Endothelial cell (in vitro differentiated cells): ENCODE data around the gene MATCAP1. TPM values are rescaled to one million over a fixed set of nuclear protein-coding genes. Genes with fewer than 3 reads are reported as not detected.

Source experiments
- DNase-seq: peaks from one replicate; pipeline ENCODE4 v3.0.0; 2021; ENCODE audit warnings: low spot score
- H3K27ac Mint-ChIP-seq: one replicate; pipeline ENCODE4 v1.8.0; 2021; ENCODE audit warnings: mixed read lengths, inconsistent platforms; ENCODE audit not compliant: unreplicated experiment
- H3K27me3 Mint-ChIP-seq: one replicate; pipeline ENCODE4 v1.8.0; 2021; ENCODE audit warnings: mild to moderate bottlenecking, moderate library complexity, mixed read lengths, inconsistent platforms; ENCODE audit not compliant: unreplicated experiment
- H3K36me3 Mint-ChIP-seq: one replicate; pipeline ENCODE4 v1.8.0; 2021; ENCODE audit warnings: mild to moderate bottlenecking, low read depth, mixed read lengths, inconsistent platforms; ENCODE audit not compliant: unreplicated experiment
- H3K4me1 Mint-ChIP-seq: one replicate; pipeline ENCODE4 v1.8.0; 2021; ENCODE audit warnings: mild to moderate bottlenecking, mixed read lengths, inconsistent platforms; ENCODE audit not compliant: unreplicated experiment
- H3K4me3 Mint-ChIP-seq: one replicate; pipeline ENCODE4 v1.8.0; 2021; ENCODE audit warnings: mild to moderate bottlenecking, mixed read lengths, inconsistent platforms; ENCODE audit not compliant: unreplicated experiment
- H3K9me3 Mint-ChIP-seq: one replicate; pipeline ENCODE4 v1.8.0; 2021; ENCODE audit warnings: mixed read lengths, inconsistent platforms; ENCODE audit not compliant: unreplicated experiment
- total RNA-seq: library from RNA; stranded (reverse); fragmentation: NEBNext Ultra II Directional; extraction: Animal tissue kit (Norgen Biotek cat#: 25700); gene quantifications from one replicate; pipeline ENCODE4 v1.2.1, GENCODE V29; 2021; ENCODE audit not compliant: unreplicated experiment
- TF ChIP-seq, protein P1 (sequence below): fragments of 200-600 bp; sonication (generic); IDR thresholded peaks from one replicate; pipeline ENCODE4 v1.5.0; 2021; ENCODE audit warnings: antibody characterized with exemption; ENCODE audit not compliant: unreplicated experiment

MATCAP1 gene
- total RNA-seq, 1 donor from 2014 or later = 88.8 TPM

DNA sequence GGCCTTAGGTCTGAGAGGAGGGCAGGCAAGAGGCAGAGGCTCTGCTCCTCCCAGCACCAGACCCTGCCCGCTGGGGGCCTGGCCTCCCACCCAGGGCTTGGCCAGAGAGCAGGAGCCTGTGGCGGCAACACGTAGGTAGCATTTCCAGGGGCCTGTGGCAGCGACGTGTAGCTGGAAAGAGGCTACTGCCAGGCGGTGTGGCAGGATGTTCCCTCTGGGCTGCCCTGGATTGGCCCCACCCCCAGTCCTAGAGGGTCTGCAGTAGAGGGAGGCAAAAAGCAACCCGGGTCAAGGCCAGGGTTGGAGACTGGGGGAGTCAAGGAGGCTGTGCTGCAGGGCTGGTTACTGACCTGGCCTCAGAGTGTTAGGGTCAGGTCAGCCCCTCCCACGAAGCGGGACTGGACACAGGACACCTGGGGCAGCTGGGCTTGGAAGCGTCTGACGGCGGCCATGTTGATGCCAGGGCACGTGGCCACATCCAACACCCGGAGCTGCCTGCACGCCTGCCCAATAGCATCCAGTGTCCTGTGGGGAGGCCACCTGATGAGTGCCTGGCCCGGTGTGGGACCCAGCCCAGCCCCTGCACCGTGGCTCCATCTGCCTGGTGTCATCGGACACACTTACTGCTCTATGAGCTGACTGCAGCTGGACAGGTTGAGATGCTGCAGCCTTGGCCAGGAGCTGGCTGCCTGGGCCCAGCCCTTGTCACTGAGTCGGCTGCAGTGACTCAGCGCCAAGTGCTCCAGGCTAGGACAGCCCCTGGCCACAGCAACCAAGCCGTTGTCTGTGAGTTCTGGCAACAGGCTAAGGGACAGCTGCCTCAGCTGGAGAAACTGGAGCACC is 23.7 kb upstream of the MATCAP1 start:
- H3K27ac Mint-ChIP-seq = no peak overlapping the region
- H3K4me3 Mint-ChIP-seq = no peak overlapping the region
- TF ChIP-seq, protein P1, sequence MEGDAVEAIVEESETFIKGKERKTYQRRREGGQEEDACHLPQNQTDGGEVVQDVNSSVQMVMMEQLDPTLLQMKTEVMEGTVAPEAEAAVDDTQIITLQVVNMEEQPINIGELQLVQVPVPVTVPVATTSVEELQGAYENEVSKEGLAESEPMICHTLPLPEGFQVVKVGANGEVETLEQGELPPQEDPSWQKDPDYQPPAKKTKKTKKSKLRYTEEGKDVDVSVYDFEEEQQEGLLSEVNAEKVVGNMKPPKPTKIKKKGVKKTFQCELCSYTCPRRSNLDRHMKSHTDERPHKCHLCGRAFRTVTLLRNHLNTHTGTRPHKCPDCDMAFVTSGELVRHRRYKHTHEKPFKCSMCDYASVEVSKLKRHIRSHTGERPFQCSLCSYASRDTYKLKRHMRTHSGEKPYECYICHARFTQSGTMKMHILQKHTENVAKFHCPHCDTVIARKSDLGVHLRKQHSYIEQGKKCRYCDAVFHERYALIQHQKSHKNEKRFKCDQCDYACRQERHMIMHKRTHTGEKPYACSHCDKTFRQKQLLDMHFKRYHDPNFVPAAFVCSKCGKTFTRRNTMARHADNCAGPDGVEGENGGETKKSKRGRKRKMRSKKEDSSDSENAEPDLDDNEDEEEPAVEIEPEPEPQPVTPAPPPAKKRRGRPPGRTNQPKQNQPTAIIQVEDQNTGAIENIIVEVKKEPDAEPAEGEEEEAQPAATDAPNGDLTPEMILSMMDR = no peak
- no peaks in the 10 kb centered on the region for H3K9me3 Mint-ChIP-seq
- H3K36me3 Mint-ChIP-seq = peaks cover 11% of the 10 kb centered on the region
- peaks cover 20% of the 10 kb centered on the region for H3K27me3 Mint-ChIP-seq
- no peak for DNase-seq
- peaks cover 18% of the 10 kb centered on the region for H3K4me1 Mint-ChIP-seq

DNA sequence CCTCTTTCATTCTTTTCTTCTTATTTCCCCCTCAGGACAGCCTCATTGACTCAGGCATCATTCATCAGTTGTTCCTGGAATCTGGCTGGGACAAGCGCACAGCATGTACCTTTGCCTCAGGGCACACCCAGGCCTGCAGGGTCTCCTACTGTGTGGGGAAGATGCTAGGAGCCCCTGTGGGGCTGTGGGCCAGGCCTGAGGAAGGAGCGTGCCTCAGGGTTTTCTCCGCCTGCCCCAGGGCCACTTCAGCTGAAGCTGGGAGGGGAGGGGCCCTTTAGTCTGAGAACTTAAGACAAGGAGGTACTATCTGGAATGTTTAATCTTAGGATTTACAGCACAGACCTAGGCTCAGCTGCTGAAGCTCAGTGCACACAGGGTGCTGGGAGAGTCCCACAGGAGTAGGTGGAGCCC is 23.1 kb upstream of the MATCAP1 start:
- Mint-ChIP-seq H3K9me3 (no peaks in the 10 kb centered on the region), H3K4me3 (no peak overlapping the region), H3K27me3 (peaks cover 20% of the 10 kb centered on the region), H3K27ac (peak overlapping the region; percentile 9), H3K4me1 (peaks cover 17% of the 10 kb centered on the region), H3K36me3 (peaks cover 11% of the 10 kb centered on the region)
- TF ChIP-seq, protein P1 = no peak
- no peak for DNase-seq

DNA sequence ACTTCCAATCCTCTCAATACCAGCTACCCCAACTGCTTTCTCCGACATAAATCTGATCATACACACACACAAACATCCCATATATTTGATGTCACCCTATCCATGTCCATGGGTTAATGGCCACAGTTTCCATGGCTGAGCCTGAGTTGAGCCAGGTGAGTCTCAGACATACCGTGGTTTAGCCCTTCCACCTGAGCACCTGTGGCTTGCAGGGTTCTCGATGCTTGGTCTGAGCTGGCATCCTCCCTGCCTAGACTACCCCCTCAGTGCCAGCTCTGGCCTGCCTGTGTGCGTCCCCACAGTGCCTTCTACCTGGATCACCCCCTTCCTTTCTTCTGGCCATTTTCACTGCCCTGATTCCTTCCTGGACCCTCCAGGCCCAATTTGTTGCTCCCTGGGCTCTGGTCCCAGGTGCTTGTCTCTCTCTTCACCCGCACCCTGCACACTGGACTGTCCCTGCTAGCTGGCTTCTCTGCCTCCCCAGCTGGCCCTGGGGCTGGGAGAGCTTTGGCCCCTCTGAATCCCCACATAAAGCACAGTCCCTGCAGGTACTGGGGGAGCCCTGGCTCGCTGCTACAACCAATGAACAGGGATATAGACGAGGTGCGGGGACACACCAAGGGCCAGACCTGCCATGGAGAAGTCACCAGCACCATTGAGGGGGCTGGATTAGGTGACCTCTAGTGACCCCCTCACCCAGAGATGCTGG is 22.5 kb upstream of the MATCAP1 start:
- H3K27ac Mint-ChIP-seq = peak overlapping the region; percentile 80
- H3K9me3 Mint-ChIP-seq = no peaks in the 10 kb centered on the region
- TF ChIP-seq, protein P1 = no peak
- no peak for DNase-seq
- peaks cover 12% of the 10 kb centered on the region for H3K4me1 Mint-ChIP-seq
- peaks cover 17% of the 10 kb centered on the region for H3K27me3 Mint-ChIP-seq
- H3K36me3 Mint-ChIP-seq = peaks cover 11% of the 10 kb centered on the region
- H3K4me3 Mint-ChIP-seq = peak overlapping the region; percentile 64

DNA sequence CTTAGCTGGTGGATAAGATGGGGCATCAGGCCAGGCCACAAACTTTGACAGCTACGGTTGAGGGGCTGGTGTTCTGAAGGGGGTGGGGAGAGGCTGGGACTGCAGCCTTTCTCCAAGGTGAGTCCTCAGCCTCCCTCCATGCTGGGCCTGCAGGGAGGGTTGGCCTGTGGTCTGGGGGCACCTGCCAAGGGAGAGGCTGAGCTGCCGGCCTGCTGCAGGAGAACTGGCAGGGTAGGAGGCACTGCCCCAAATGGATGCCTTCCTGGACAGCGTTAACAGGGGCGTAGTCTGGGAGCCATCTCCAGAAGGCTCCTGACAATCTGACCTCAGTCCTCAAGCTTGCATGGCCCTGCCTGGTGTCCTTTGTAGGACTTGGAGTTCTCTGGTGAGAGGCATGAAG is 20.3 kb upstream of the MATCAP1 start:
- TF ChIP-seq, protein P1 = no peak
- peaks cover 10% of the 10 kb centered on the region for H3K4me1 Mint-ChIP-seq
- H3K27me3 Mint-ChIP-seq = peaks cover 18% of the 10 kb centered on the region
- H3K4me3 Mint-ChIP-seq = no peak overlapping the region
- no peaks in the 10 kb centered on the region for H3K9me3 Mint-ChIP-seq
- H3K36me3 Mint-ChIP-seq = peaks cover 7% of the 10 kb centered on the region
- no peak for DNase-seq
- no peak overlapping the region for H3K27ac Mint-ChIP-seq

DNA sequence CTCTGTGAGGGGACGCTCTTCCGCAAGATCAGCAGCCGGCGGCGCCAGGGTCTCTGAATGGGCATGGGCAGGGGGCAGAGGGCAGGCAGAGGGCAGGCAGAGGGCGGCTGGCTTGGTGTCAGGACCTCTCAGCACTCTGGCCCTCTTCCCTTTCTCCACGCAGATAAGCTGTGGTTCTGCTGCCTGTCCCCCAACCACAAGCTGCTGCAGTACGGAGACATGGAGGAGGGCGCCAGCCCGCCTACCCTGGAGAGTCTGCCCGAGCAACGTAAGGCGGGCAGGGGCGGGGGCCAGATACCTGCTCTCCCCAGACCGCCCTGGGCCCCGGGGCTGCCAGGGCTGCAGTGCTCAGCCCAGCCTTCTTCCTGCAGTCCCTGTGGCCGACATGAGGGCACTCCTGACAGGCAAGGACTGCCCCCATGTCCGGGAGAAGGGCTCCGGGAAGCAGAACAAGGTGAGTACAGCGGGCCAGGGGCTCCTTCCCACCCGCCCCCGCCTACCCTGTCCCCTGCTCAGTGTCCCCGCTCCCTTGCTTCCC is 19.3 kb upstream of the MATCAP1 start:
- no peak for DNase-seq
- no peak overlapping the region for H3K4me3 Mint-ChIP-seq
- H3K4me1 Mint-ChIP-seq = peaks cover 9% of the 10 kb centered on the region
- H3K27me3 Mint-ChIP-seq = peaks cover 19% of the 10 kb centered on the region
- H3K36me3 Mint-ChIP-seq = peaks cover 6% of the 10 kb centered on the region
- TF ChIP-seq, protein P1 = no peak
- no peak overlapping the region for H3K27ac Mint-ChIP-seq
- no peaks in the 10 kb centered on the region for H3K9me3 Mint-ChIP-seq
